Loucy (cell line): Measurements from ENCODE around the gene PRLR.

Experiments
- H2AFZ ChIP-seq: fragments of 200-600 bp; sonication (generic); 2 replicates; pipeline ENCODE4 v1.6.0; 2016; ENCODE audit warnings: antibody characterized with exemption, mild to moderate bottlenecking, low read length, moderate library complexity
- H3F3A ChIP-seq: fragments of 200-600 bp; 2 replicates; pipeline ENCODE4 v1.6.0; 2016; ENCODE audit warnings: antibody characterized with exemption, low read depth, mild to moderate bottlenecking
- H3K27me3 ChIP-seq: fragments of 200-600 bp; sonication (generic); 2 replicates; pipeline ENCODE4 v1.6.1; 2014; ENCODE audit warnings: low read length, mild to moderate bottlenecking; ENCODE audit not compliant: insufficient read depth, poor library complexity, severe bottlenecking
- H3K36me3 ChIP-seq: fragments of 200-600 bp; sonication (generic); 2 replicates; pipeline ENCODE4 v1.6.1; 2016; ENCODE audit warnings: low read length; ENCODE audit not compliant: insufficient read depth
- H3K4me1 ChIP-seq: fragments of 200-600 bp; sonication (generic); 2 replicates; pipeline ENCODE4 v1.5.1; 2014; ENCODE audit warnings: low read length, mild to moderate bottlenecking; ENCODE audit not compliant: insufficient read depth, poor library complexity, severe bottlenecking
- H3K4me2 ChIP-seq: fragments of 200-600 bp; sonication (generic); 2 replicates; pipeline ENCODE4 v1.6.0; 2014; ENCODE audit warnings: antibody characterized with exemption, low read length, low read depth, mild to moderate bottlenecking; ENCODE audit not compliant: poor library complexity, severe bottlenecking
- H3K4me3 ChIP-seq: fragments of 200-600 bp; sonication (generic); 2 replicates; pipeline ENCODE4 v1.5.1; 2014; ENCODE audit warnings: low read length, mild to moderate bottlenecking, mixed read lengths; ENCODE audit not compliant: poor library complexity, severe bottlenecking
- H3K79me2 ChIP-seq: fragments of 200-600 bp; sonication (generic); 2 replicates; pipeline ENCODE4 v1.6.1; 2014; ENCODE audit warnings: low read length; ENCODE audit not compliant: insufficient read depth
- H3K9ac ChIP-seq: fragments of 200-600 bp; sonication (generic); 2 replicates; pipeline ENCODE4 v1.6.0; 2014; ENCODE audit warnings: mild to moderate bottlenecking, low read depth, low read length, moderate library complexity; ENCODE audit not compliant: poor library complexity, severe bottlenecking
- H3K9me2 ChIP-seq: fragments of 200-600 bp; sonication (generic); replicated peaks from 2 replicates; pipeline ENCODE4 v1.6.1; 2016; ENCODE audit warnings: low read depth, low read length, mixed read lengths
- H3K9me3 ChIP-seq: fragments of 200-600 bp; sonication (generic); 2 replicates; pipeline ENCODE4 v1.6.1; 2014; ENCODE audit warnings: mild to moderate bottlenecking, antibody characterized with exemption, low read length, low read depth; ENCODE audit not compliant: insufficient read depth
- H4K20me1 ChIP-seq: fragments of 200-600 bp; sonication (generic); 2 replicates; pipeline ENCODE4 v1.6.0; 2014; ENCODE audit warnings: antibody characterized with exemption, low read length, mild to moderate bottlenecking; ENCODE audit not compliant: insufficient read depth, poor library complexity, severe bottlenecking
- EZH2phosphoT487 ChIP-seq: fragments of 200-600 bp; IDR thresholded peaks from 2 replicates; pipeline ENCODE4 v1.6.1; 2018; ENCODE audit warnings: antibody characterized with exemption, mild to moderate bottlenecking, moderate library complexity, borderline replicate concordance
- TF ChIP-seq, protein P1 (sequence below): fragments of 200-600 bp; sonication (generic); conservative IDR thresholded peaks from 2 replicates; pipeline ENCODE4 v1.5.1; 2014; ENCODE audit warnings: mild to moderate bottlenecking, antibody characterized with exemption, low read length

PRLR gene

DNA sequence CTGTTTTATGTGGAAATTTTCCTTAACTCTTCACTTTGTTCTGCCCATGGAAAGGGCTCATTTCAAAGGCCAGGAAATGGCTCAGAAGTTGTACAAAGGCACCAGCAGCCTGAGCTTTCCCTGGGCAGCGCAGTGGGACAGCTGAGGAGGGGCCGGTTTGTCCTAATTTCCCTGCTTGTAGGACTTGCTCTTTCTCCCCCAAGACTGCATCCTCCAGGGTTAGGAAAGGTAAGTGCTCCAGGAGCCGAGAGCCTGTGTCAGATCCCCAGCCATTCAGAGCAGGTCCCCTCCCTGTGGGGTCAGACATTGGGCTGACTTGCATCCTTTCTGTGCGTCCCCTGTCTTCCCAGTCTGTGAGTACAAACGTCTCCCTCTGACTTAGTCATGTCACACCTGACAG is 226.1 kb downstream of the PRLR start:
- no peak overlapping the region for H2AFZ ChIP-seq
- no peaks in the 10 kb centered on the region for H3K36me3 ChIP-seq
- H3K4me2 ChIP-seq, result no peak overlapping the region
- no peaks in the 10 kb centered on the region for H3K9me3 ChIP-seq
- no peaks in the 10 kb centered on the region for H3K27me3 ChIP-seq
- H3F3A ChIP-seq, result no peaks in the 10 kb centered on the region
- H3K9me2 ChIP-seq, result no peaks in the 10 kb centered on the region
- H3K4me1 ChIP-seq, result no peaks in the 10 kb centered on the region
- H3K4me3 ChIP-seq, result no peak overlapping the region
- H4K20me1 ChIP-seq, result no peaks in the 10 kb centered on the region
- TF ChIP-seq, protein P1, sequence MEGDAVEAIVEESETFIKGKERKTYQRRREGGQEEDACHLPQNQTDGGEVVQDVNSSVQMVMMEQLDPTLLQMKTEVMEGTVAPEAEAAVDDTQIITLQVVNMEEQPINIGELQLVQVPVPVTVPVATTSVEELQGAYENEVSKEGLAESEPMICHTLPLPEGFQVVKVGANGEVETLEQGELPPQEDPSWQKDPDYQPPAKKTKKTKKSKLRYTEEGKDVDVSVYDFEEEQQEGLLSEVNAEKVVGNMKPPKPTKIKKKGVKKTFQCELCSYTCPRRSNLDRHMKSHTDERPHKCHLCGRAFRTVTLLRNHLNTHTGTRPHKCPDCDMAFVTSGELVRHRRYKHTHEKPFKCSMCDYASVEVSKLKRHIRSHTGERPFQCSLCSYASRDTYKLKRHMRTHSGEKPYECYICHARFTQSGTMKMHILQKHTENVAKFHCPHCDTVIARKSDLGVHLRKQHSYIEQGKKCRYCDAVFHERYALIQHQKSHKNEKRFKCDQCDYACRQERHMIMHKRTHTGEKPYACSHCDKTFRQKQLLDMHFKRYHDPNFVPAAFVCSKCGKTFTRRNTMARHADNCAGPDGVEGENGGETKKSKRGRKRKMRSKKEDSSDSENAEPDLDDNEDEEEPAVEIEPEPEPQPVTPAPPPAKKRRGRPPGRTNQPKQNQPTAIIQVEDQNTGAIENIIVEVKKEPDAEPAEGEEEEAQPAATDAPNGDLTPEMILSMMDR, result no peak
- no peak for TF ChIP-seq EZH2phosphoT487
- no peak overlapping the region for H3K9ac ChIP-seq
- no peaks in the 10 kb centered on the region for H3K79me2 ChIP-seq

DNA sequence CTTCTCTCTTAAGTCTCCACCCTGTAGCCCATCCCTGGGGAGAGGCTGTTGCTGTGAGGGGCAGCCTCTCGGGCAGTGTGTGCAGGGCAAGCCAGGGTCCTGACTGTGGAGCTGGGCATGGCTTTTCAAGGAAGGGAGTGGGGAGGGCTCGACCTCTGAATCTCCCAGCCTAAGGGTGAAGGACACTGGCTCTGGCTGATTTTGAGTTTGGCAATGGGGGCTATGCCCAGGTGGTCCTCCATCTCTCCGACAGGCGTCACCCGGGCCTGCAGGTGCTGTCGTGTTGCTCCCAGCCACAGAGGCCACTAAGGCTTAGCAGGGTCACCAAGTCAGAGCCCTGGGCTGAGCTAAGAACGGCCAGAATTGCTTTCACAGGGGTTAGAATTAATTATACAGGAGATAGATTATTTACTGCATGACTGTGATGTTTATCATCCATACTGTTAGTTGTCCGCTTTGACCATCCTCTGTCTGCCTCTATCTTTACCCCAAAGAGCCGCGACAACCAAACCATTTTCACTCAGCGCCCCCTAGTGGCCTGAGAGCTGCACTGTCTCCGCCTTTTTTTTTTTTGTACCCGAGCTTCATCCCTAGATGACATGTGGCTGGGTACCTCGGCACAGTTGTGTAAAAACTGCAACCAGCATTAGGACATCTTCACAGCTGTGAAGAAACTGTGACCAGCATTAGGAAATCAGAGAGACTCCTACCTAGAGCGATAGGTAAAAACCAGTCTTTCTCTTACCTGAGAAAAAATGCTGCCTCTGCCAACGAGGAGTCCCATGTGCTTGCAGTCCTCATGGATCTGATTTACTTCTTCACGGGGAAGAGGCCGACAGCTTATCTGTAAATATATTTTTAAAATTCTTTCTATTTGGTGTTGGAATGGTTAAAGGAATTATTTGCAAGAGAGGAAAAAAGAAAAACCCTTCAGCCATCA is 227.0 kb downstream of the PRLR start:
- Histone ChIP-seq H3K27me3 (no peaks in the 10 kb centered on the region), H3K9me3 (no peaks in the 10 kb centered on the region), H4K20me1 (no peaks in the 10 kb centered on the region), H3F3A (no peaks in the 10 kb centered on the region), H3K9me2 (no peaks in the 10 kb centered on the region), H2AFZ (no peak overlapping the region; the same call in 1 of the 2 replicates), H3K36me3 (no peaks in the 10 kb centered on the region), H3K9ac (no peak overlapping the region), H3K4me1 (no peaks in the 10 kb centered on the region), H3K4me3 (no peak overlapping the region), H3K79me2 (no peaks in the 10 kb centered on the region), H3K4me2 (no peak overlapping the region)
- TF ChIP-seq EZH2phosphoT487, result no peak
- TF ChIP-seq, protein P1, result peak; percentile 97

DNA sequence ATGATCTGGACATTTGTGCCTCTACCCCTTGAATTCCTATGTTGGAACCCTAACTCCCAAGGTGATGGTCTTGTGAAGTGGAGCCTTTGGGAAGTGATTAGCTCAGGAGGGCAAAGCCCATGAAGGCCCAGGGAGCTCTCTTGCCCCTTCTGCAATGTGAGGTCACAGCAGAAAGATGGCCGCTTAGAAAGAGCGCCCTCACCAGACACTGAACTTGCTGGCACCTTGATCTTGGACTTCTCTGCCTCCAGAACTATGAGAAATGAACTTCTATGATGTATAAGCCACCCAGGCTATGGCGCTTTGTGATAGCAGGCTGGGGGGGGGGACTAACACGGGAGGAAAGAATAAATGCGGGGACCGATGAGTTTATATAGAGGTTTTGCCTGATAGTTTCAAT is 227.8 kb downstream of the PRLR start:
- Histone ChIP-seq H3K9me2 (no peaks in the 10 kb centered on the region), H2AFZ (0 out of 2 replicates have a peak overlapping the region, but pooled peaks have one; percentile 53), H3K36me3 (no peaks in the 10 kb centered on the region), H4K20me1 (no peaks in the 10 kb centered on the region), H3K4me3 (no peak overlapping the region), H3K9ac (no peak overlapping the region), H3K27me3 (no peaks in the 10 kb centered on the region), H3F3A (no peaks in the 10 kb centered on the region), H3K4me1 (no peaks in the 10 kb centered on the region), H3K4me2 (no peak overlapping the region), H3K9me3 (no peaks in the 10 kb centered on the region), H3K79me2 (no peaks in the 10 kb centered on the region)
- TF ChIP-seq, protein P1, result 0 out of 2 replicates have a peak, but pooled peaks have one; percentile 15
- TF ChIP-seq EZH2phosphoT487, result no peak
